Measurements from ENCODE around the gene PEX13.

DNA sequence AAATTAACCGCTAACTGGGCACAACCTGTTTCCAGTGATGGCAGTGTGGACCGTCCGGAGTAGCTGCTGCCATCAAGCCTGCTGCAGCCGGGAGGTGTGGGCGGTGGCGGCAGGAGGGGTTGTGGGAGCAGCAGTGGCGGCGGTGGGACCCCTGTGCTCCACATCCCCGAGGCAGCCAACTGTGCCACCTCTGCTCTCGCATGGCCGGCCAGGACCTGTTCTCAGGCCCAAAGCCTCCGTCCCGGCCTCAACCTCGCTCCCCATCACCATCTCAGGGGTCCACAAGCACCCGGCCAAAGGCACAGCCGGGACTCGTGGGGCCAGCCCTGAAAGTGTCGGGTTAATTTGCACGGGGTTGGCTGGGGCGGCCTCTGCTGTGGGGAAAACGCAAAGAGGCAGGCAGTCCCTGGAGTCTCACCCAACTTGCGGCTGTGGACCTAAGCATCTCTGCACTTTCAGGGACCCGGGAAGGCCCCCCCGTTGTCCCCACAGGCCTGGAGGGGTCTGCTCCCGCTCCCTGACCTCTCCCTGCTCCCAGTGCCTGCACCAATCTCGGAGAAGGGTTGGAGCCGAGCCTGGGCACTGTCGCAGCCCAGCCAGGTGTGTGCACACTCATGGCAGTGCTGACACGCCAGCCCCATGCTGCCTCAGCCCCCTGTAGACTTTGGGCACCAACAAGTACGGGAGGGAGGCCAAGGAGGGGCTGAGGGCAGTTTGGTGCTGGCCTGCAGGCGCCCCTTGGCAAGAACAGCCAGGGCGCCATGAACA lies 44.4 kb upstream of the PEX13 start:
- no peak for TF ChIP-seq GATA2 (IDR thresholded peaks at IDR 0.05; ENCODE audit: low read depth, low read length)
- TF ChIP-seq GATA3 (IDR thresholded peaks at IDR 0.05; ENCODE audit: low read depth, low read length) = no peak

Measured in SH-SY5Y (cell line).